NCI-H460 (cell line): Measurements from ENCODE around the gene FNDC10. TPM values are rescaled to one million over a fixed set of nuclear protein-coding genes. Genes with fewer than 3 reads are reported as not detected.
"Not testable (repeated sequence)": the region's sequence is repeated elsewhere in the genome, so short reads cannot be mapped to it uniquely, and the experiment has no call there.

Source experiments
- DNase-seq: peaks from one replicate; pipeline ENCODE4 v3.0.0-alpha.2; 2016; ENCODE audit warnings: low read depth; ENCODE audit errors: extremely low read depth
- total RNA-seq: library from RNA; depleted of rRNA; stranded (reverse); fragments of >200 nt; shearing (Covaris generic); gene quantifications from 2 replicates; pipeline ENCODE4 v1.2.3, GENCODE V29; 2014

FNDC10 gene
- total RNA-seq, 1 experiment from 2014 or later: 2.0 TPM

- DNase-seq: peak; percentile 41
Measured at GRCh38 chr1:1573843-1574720, 25.9 kb downstream of the FNDC10 start.

- DNase-seq: no peak
Measured at GRCh38 chr1:1569341-1569740, 30.6 kb downstream of the FNDC10 start.

- DNase-seq: no peak
Measured at GRCh38 chr1:1567891-1568291, 32.0 kb downstream of the FNDC10 start.

- DNase-seq: no peak
Measured at GRCh38 chr1:1567152-1567875, 32.6 kb downstream of the FNDC10 start.

- no peak for DNase-seq
Measured at GRCh38 chr1:1565340-1565739, 34.6 kb downstream of the FNDC10 start.

- no peak for DNase-seq
Measured at GRCh38 chr1:1564268-1564667, 35.7 kb downstream of the FNDC10 start.

- DNase-seq: no peak
Measured at GRCh38 chr1:1563688-1564087, 36.2 kb downstream of the FNDC10 start.

GRCh38 chr1:1562556-1563195 lies 37.3 kb downstream of the FNDC10 start:
- DNase-seq: no peak

GRCh38 chr1:1561801-1562470 lies 38.0 kb downstream of the FNDC10 start:
- no peak for DNase-seq

GRCh38 chr1:1560178-1560577 lies 39.8 kb downstream of the FNDC10 start:
- no peak for DNase-seq

- DNase-seq: no peak
Measured at GRCh38 chr1:1559066-1559465, 40.9 kb downstream of the FNDC10 start.

- DNase-seq: no peak
Measured at GRCh38 chr1:1558591-1558990, 41.3 kb downstream of the FNDC10 start.

GRCh38 chr1:1557688-1558087 lies 42.2 kb downstream of the FNDC10 start:
- not testable (repeated sequence) for DNase-seq

- not testable (repeated sequence) for DNase-seq
Measured at GRCh38 chr1:1556961-1557360, 43.0 kb downstream of the FNDC10 start.

GRCh38 chr1:1556505-1556904 lies 43.4 kb downstream of the FNDC10 start:
- DNase-seq: no peak

- peak; percentile 30 for DNase-seq
Measured at GRCh38 chr1:1554926-1555915, 44.7 kb downstream of the FNDC10 start.

- DNase-seq: no peak
Measured at GRCh38 chr1:1554550-1554925, 45.4 kb downstream of the FNDC10 start.

GRCh38 chr1:1553821-1554494 lies 46.0 kb downstream of the FNDC10 start:
- DNase-seq: no peak

- no peak for DNase-seq
Measured at GRCh38 chr1:1552263-1552639, 47.7 kb downstream of the FNDC10 start.
